ENCODE results near the gene ARHGAP11A. TPM values are rescaled to one million over a fixed set of nuclear protein-coding genes. Genes with fewer than 3 reads are reported as not detected.

Gene ARHGAP11A
- total and polyA plus RNA-seq, 2 of the 8 experiments (the other 6 are each of a cell fraction or from before 2014, with no cell fraction given), result 8.1 to 112 TPM

- no peak for TF ChIP-seq SRF (IDR thresholded peaks at IDR 0.05; ENCODE audit: low read depth, low read length)
- TF ChIP-seq SIN3A (conservative IDR thresholded peaks at IDR 0.05 in 1 of 2, IDR thresholded peaks at IDR 0.05 in 1 of 2; ENCODE audit: low read depth in 1 of 2, low read length in 2 of 2), result no peak
- no peak for TF ChIP-seq CHD2 (IDR thresholded peaks at IDR 0.05; ENCODE audit: low read length)
- no peak for TF ChIP-seq RXRA (IDR thresholded peaks at IDR 0.05; ENCODE audit: insufficient read depth, low read depth, low read length)
Observed at GRCh38 chr15:32679298-32679690, 64.0 kb downstream of the ARHGAP11A start (continued).
